ENCODE measurements around the gene STC2.

The STC2 gene

DNA sequence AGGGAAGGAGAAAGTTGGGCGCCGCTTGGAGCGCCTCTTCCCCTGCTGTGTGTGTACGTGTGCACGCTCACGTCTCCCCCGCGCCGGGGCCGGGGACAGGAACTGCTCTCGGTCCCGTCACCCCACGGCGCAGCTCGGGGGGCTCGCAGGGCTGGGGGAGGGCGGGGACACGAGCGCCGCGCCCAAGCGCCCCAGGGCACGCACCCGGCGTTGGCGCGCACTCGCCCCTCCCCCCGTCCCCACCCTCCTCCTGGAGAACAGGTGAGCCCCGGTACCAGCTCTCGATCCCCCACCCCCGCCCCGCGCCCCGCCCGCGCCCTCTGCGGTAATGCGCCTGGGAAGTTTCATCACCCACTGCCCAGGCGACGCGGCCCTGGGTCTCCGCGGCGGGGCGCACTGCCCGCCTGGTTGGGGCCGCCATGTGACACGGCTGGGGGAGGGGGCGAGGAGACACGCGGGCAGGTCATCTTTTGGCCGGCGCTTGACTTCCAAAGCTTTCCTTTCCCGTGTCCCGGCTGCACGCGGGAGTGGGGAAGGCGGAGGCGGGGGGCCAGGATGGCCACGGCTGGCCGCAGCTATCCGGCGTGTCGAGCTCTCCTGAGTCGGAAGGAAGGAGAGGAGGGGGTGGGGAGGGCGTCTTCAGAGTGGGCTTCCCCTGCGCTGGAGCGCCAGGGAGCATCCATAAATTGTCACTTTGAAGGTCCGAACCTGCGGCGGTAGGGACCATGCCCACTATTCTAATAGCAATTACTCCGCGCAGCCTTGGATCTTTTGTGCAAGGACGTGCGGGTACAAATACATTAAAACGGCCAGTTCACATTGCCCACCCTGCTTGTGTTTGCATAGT is 1.5 kb upstream of the STC2 start:
- peak; percentile 62 for DNase-seq (ENCODE audit: low spot score)

DNA sequence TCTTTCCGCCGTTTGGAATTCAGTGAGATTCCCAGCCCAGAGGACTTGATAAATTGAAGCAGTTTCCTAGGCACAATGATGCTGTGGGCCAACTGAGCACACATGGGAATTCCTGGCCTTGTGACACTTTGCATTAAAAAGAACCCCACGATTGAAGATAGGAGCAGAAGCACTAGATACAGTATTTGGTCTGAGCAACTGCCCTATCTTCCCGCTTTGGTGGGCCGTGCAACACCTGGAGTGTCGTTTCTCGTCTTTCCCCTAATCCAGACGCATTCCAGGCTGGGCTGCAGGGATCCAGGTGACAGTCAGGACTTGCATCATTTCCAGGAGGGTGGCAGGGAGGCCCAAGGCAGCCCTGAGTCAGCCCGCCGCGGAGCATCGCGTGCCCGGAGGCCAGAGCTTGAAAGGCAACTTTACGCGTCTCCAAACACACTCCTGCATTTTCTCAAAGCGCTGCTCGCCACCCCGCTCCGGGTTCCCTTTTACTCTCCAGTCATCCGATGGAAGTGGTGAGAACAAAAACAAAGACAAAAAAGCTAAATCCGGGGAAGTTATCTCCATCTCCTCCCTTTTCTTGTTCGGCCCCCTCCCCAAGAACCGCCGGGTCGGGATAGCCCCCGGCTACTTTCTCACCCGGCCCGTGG is 753 bp upstream of the STC2 start:
- DNase-seq (ENCODE audit: low spot score): peak; percentile 27

DNA sequence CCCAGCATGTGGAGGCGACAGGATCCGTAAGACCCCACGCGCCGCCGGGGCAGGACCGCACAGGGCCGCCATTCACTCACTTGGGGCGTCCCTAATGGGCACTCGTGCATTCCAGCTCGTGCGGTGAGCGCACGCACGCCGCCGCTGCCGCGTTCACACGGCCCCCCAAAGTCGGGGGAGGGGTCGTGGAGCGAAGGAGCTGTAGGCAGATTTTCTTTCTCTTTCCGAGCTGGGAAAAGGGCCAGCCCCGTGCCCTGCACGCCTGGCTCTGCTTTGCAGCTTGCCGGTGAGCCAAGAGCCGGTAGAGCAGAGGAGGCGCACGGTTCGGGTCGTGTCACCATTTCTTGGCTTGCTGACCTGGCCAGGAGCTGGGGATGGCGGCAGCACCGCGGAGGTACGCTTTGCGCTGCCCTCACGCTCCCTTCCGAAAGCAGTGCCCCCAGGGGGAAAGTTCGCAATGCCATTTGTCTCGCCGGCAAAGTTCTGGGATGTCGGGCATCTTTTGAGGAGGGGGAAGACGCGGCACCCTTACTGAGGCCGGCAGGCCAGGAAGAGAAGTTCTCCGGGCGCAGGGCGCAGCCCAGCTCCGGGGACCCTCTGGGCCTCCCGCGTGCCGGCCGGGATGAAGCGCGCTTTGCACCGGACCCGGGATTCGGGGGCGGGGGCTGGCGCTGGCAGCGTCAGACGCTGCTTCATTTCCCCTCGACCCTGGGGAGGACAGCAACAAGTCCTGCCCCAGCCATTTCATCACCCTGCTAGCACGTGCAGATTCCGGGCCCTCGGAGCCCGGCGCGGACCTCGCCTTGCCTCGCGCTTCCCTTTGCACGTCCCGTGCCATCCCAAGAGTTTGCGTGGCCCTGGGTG is 898 bp downstream of the STC2 start:
- no peak for DNase-seq (ENCODE audit: low spot score)

DNA sequence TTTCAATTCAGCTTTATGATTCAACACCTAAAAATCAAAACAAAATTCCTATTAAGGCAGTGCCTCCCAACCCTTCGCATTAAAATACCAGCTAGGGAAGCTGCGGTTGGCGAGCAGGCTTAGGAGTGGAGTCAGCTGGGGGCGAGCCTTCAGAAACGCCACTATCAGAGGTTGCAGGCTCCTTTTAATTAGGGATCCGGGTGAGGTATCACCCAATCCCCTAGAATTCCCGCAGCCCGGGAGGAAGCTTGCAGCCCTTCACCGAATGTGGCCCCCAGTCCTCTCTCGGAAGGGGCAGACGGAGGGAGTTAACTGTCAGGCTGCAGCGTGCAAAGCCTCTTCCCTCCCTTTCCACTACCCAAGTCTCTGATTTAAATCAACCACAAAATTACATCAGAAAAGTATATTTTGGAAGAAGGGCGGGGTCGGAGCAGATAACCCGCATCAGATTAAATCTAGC is 1.7 kb downstream of the STC2 start:
- DNase-seq (ENCODE audit: low spot score): peak; percentile 17

DNA sequence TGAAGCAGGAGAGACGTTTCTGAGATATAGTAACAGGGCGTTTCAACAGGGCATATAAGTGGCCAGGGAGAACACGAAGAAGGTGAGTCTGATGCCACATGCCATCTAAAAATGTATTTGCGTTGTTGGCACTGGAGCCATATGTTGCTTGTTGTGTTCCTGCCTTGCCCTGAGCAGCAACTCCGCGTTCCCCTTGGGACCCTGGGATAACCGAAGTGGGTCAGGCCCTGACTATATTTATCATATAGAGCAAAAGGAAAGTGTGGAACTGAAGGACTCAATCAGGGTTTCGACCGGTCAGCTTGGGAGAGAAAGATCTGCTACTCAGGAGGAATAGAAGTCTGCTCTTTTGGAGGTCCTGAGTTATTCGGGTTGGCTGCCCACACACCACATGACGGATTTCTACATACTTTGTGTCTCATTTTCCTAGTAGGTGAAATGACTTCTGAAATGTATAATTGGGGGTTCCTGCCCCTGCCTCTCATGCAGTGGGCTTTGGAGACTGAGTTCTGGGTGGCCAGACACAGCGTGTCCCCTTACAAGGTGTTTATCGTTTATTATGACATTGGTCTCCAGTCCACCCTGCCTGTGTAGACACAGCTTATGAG is 3.0 kb downstream of the STC2 start:
- DNase-seq (ENCODE audit: low spot score): no peak

DNA sequence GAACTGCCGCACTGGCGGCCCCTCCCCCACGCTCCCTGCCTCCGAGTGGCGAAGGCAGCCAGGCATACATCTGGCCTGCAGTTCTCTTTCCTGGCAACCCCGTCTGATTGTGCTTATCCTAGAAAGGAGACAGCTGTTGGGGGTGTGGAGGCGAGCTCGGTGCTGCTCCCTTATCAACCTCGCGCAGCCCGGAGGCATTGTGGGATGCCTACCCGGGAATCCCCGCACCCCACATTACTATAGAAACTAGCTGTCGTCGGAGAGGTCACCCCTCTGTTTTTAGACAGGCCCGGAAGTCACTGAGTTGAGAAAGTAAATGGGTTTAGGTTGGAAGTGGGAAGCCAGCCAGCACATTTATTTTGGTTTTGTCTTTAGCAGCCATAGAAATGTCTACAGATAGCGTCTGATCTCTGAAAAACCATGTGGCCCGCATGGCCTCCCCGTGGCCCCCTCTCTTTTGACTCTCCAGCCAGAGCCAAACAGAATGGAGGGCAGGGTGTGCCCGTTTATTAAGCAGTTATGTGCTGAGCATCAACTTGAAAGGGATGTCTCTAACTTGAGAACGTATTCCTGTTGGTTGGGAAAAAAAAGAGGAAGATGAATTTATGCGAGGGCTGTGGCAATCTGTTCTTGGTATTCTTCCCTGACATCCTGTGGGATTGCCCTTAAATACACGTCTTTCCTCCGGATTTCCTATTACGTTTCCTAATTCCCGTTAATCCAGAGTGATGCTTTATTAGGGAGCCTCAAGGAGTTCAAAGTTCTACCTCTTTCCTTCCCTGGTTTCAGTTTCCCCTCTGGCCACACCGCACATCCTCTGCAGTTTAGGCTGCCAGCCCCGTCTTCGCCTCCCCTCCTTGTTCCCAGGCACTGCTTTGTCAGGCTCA is 3.9 kb downstream of the STC2 start:
- DNase-seq (ENCODE audit: low spot score): no peak

DNA sequence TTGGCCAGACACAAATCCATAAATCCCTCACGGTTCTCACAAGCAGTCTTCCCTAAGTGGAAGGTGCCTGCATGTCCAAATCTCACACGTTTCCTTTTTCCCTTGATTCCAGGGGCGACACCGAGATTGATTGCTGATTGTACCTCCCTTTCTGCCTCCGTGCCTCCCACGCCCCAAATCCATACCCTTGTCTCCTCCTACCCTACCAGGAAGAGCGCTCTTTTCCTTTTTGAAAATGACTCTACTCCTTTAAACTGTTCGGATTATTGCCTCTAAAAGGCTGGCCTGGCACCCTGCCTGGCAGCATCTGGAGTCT is 4.5 kb downstream of the STC2 start:
- no peak for DNase-seq (ENCODE audit: low spot score)

DNA sequence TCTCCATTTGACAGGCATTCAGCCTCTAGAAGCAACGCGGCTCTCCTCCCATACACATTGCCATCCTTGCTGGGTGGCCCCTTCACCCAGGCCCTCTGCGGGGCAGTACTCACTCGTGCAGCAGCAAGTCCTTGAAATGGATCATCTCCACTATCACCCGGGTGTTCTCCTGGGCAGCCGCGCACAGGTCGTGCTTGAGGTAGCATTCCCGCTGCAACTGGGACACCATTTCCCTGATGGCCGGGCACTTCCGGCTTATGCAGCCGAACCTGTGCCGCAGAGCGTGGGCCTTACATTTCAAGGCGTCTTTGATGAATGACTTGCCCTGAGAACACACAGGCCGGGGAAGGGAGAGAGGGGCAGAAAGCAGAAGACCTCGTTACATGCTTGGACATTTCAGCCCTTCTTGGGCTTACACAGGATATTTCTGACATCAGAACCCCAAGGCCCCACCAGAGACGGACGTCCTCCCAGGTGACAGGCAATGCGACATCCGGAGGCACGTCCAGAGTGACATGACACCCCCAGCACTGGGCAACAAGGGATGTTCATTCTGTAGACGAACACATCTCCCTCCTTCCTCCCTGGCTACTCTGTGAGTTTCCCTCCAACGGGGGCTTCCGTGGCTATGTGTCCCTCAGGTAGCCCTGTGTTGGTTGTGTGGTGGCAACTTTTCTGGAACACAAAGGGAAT is 5.0 kb downstream of the STC2 start:
- no peak for DNase-seq (ENCODE audit: low spot score)

DNA sequence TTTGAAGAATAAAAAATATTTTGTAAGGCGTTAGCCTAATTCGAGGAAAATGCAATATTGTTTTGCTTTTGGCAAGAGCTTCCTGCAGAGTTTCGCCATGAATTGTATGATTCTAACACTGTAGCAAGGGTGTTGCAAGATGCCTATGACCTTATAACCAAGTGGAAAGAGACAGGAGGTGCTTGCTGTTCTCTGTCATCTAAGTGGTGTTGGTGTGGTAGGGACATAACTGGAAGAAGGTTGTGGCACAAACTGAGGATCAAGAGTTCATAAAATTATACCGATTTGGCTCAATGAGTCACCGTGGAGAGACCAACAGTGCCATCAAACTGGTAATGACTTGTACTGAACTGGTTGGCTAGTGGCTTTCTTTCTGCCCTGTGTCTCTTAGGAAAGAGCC is 6.3 kb downstream of the STC2 start:
- DNase-seq (ENCODE audit: low spot score): no peak

DNA sequence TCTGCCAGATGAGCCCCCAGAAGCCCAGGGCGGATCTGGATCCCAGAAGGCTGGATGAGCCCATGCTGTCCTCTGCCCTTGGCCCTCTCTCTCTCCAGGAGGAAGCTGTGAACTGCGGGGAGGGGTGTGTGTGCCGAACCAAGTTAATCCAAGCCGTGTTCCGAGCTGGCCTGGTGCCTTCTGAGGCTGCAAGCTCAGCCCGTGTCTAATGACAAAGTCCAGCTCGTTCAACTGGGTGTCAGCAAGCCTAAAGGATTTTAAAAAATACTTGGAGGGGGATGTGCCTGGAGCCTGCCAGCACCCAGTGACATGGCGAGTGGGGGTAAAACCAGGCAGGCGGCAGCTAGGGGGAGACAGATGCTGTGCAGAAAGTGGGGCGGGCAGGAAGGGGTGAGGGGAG is 8.0 kb downstream of the STC2 start:
- no peak for DNase-seq (ENCODE audit: low spot score)

DNA sequence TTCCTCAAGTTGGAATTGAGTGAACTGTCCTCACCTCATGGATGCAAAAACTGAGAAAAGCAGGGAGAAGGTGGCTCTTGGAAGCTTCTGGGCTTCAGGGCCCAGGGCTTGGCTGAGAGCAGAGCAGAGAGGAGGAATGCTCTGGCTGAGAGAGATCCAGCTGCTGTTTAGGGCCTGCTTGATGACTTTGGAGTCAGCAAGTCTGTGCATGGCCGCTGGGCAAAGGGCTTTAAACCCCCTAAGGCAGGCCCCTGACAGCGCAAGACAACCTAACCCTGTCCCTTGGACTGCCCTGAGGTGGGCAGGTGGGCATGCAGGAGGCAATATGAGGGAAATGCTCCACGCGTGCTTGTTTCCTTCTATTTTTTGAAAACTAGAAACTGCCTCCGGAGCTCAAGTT is 8.6 kb downstream of the STC2 start:
- no peak for DNase-seq (ENCODE audit: low spot score)

DNA sequence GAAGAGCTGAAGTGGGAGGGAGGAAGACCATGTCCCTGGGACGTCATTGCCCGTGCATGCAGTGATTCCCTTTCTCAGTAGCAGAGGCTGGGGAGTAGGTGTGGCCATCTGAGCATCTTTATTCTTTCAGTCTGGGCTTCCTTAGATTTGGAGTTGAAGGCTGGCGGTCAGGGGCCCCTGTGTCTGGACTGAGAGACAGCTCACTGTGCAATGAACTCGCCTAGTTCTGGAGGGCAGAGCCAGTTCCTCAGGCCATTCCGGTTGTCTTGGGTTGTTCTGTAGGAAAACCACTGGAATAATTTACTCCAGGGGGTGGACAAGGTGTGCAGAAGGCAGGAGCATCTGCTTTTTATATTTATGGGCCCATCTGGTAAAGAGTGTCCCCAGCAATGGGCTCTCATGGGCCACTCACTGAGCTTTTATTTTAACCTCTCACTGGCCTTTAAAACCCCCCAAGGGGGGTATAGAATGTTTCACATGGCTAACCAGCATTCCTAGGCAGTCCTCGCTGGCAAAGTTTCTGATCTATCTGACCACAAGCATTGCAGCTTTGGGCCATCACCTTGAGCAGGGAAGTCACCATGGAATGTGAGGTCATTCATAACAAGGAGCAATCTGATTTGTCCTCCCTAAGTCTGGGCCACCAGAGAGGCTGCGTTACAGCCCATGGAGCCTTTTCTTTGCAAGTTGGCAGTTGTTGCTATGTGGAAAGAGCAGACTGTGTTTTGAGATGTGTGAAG is 9.2 kb downstream of the STC2 start:
- DNase-seq (ENCODE audit: low spot score): no peak

DNA sequence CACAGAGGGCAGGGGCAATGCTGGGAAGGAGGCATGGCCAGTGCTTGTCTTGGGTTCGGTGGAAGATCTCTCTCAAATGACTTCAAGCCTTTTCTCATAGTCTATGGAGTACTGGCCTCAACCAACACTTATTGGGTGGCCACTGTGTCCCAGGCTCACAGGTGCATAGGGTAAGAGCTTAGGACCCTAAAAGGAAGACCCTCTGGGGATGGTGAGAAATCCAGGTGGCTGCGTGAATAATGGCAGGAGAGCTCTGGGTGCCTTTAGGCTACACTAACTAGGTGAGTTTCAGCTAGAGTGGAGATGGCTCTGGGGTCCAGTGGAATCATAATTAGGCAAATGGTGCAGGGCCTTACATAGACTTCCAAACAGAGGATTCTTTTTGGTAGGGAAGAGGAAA is 9.9 kb downstream of the STC2 start:
- DNase-seq (ENCODE audit: low spot score): no peak

DNA sequence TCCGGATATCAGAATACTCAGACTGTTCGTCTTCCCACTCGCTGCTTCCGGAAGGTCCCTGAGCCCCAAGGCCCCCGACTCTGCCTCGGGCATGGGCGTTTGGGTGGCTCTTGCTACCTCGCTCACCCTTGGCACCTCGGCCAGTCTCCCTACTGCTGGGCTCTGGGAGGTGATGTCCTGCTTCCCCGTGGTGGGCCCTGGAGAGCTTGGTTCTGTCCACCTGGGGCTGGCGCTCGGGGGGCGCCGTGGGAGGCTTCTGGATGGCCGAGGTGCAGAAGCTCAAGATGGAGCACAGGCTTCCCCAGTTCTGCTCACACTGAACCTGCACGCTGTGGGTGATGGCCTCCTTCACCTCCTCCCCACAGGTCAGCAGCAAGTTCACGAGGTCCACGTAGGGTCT is 10.4 kb downstream of the STC2 start:
- DNase-seq (ENCODE audit: low spot score): no peak

DNA sequence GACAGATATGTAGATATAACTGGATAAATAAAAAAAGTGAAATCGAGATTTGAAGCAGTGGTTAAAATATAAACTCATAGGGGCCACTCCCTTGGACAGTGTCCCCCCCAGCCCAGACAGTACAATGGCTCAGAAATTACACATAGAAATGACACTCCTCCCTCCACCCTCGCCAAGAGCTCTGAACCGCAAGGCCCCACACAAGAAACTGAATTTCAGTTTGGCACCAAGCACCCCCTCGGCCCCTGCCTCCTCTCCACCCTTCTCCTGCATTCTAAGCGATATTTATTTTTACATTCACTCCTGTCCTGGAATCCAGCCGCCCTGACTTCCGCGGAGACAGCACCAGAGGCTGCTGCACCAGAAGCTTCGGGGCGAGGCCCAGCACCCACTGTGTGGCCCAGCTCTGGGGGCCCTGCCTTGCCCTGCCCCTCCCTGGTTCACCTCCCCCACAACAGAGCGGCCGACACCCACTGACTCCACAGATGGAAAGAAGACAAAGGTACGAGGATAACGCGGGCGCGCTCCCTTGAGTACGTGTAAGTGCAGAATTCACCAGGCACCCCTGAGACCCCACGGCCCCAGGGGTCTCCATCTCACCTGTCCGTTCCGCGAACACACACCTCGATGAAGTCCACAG is 11.0 kb downstream of the STC2 start:
- no peak for DNase-seq (ENCODE audit: low spot score)

DNA sequence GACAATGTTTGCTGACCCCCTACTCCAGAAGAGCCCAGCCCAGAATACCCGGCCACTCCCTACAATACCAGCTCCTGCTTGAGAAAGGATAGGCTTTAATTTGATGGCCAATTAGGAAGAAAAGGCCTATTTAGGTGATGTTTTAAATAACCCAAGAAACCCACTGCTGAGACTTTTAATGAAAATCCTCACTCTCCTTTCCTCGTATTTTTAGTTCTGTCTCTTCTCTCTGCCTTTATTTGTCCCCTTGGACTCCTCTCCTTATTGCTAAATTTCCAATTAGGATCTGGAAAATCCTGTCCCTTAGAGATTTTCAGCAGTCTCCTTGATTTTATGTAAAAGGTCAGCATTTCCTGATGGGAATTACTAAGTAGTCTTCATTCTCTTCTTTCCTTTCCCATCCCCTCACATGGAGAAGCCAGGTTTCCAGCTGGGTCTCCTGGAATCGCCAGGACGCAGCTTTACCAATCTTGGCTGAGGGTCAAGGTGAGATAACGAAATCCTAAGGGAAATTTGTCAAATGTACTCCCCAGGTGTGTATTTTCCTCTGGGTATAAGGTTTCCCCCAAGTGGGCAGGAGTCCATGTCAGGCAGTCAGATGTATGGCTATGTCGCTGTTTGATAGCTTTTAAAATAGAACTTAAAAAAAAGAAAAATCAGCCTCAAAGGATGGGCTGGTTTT is 11.7 kb downstream of the STC2 start:
- no peak for DNase-seq (ENCODE audit: low spot score)

DNA sequence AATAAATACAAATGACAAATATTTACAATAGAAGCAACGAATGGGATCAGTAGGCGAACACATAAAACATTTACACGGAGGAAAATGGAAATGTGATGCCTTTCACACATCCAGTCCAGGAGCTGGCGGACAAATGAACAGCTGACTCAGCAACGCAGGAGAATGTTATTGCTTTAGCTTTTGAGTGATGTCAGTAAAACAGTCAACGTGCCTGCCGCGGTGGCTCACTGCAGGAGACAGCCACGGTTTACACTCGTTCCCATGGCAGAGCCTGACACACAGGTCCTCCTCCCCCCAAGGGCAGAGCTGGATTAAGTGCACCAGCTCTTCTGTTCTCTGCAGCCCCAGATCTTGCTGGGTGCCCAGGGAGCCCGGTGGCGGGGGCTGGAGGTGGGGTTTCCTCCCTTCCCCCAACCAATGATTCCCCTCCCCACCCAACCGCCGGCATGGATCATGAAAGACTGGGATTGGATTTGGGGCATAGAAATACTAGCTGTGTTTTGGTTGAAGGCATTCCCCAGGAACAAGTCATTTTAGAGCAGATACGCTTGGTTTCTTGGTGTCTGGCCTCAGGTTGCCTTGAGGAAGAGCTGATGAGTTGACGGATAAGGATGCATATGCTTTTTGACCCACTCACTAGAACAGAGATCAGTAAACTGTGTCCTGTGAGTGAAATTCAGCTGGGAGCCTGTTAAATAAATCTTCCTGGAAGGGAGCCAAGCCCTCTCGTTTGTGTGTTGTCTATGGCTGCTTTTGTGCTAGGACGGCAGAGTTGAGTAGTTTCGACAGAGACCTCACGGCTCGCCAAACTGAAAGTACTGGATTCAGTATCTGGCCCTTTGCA is 12.5 kb downstream of the STC2 start:
- DNase-seq (ENCODE audit: low spot score): no peak

Data from activated CD4-positive, alpha-beta T cell treated with anti-CD3 and anti-CD28 coated beads, Interleukin-2, Interleukin-4, amounts not matched to agents 100 ng/mL and 50 ng/mL, durations not matched to agents 16 hours and 8 hours (primary cell).